GM12878 (cell line): Measurements from ENCODE around the gene PITPNM2. TPM values are rescaled to one million over a fixed set of nuclear protein-coding genes. Genes with fewer than 3 reads are reported as not detected.

Source experiments
- ATAC-seq: fragments of 200-7000 bp; cut with Tn5 transposase; 3 replicates; pipeline ENCODE4 v1.9.1; 2020; ENCODE audit warnings: mild to moderate bottlenecking, moderate library complexity
- BruUV-seq: library from RNA; stranded (reverse); fragments of 400-500 nt; replicated peaks from 2 replicates; lab custom pipeline; 2021; lab: Mats Ljungman, UMichigan
- CTCF ChIA-PET: fragments of 300-600 bp; sonication (Branson Sonifier 250); formaldehyde crosslinking; extraction: SDS; loops from one replicate; lab custom pipeline; 2021; ENCODE audit warnings: inconsistent platforms; lab: Yijun Ruan, JAX
- POLR2A ChIA-PET: fragments of 350-600 bp; formaldehyde crosslinking; extraction: SDS; loops from one replicate; lab custom pipeline; 2021; ENCODE audit warnings: inconsistent platforms; lab: Charles Lee
- RAD21 ChIA-PET: fragments of 300-600 bp; sonication (Branson Sonifier 250); formaldehyde crosslinking; loops from one replicate; lab custom pipeline; 2023; ENCODE audit warnings: antibody characterized with exemption; ENCODE audit not compliant: unreplicated experiment; lab: Charles Lee
- SMC1A ChIA-PET: fragments of 300-600 bp; sonication (Branson Sonifier 250); formaldehyde crosslinking; loops from one replicate; lab custom pipeline; 2023; ENCODE audit not compliant: unreplicated experiment, uncharacterized antibody; lab: Charles Lee
- DNase-seq: peaks from one replicate; pipeline ENCODE4 v3.0.0-alpha.2; 2011; ENCODE audit warnings: low read depth, low spot score
- FAIRE-seq: peaks from 3 replicates; lab custom pipeline; 2011; peaks lifted over from hg19 to GRCh38; lab: Jason Lieb, UNC
- H2AFZ ChIP-seq: 2 replicates; pipeline ENCODE4 v1.6.0; 2011; ENCODE audit warnings: low read depth, low read length, control low read depth; ENCODE audit not compliant: control insufficient read depth
- H3K27ac ChIP-seq: 2 replicates; pipeline ENCODE4 v1.5.1; 2011; ENCODE audit warnings: control low read depth; ENCODE audit not compliant: control insufficient read depth, insufficient read depth
- H3K27me3 ChIP-seq, 2 experiments: replicated peaks in 1 of 2; 2 replicates each; pipeline versions ENCODE4 v1.6.0 to v1.6.1; 2011; ENCODE audit warnings: low read length in 1 of 2; ENCODE audit not compliant: control insufficient read depth in 2 of 2, insufficient read depth in 2 of 2
- H3K36me3 ChIP-seq, 2 experiments: 2 replicates each; pipeline ENCODE4 v1.5.1; 2011; ENCODE audit warnings: low read length in 1 of 2; ENCODE audit not compliant: control insufficient read depth in 2 of 2, insufficient read depth in 2 of 2
- H3K4me1 ChIP-seq: 2 replicates; pipeline ENCODE4 v1.6.1; 2011; ENCODE audit warnings: mild to moderate bottlenecking, low read length, moderate library complexity, mixed read lengths; ENCODE audit not compliant: control insufficient read depth, insufficient read depth
- H3K4me2 ChIP-seq: 2 replicates; pipeline ENCODE4 v1.6.0; 2011; ENCODE audit warnings: control low read depth; ENCODE audit not compliant: control insufficient read depth, insufficient read depth
- H3K4me3 ChIP-seq: fragments of 200-600 bp; sonication (generic); 2 replicates; pipeline ENCODE4 v1.5.1; 2016
- H3K79me2 ChIP-seq: 2 replicates; pipeline ENCODE4 v1.6.0; 2011; ENCODE audit warnings: low read length; ENCODE audit not compliant: control insufficient read depth, insufficient read depth
- H3K9ac ChIP-seq: 2 replicates; pipeline ENCODE4 v1.8.0; 2011; ENCODE audit warnings: low read length, control low read depth, mixed read lengths; ENCODE audit not compliant: control insufficient read depth, insufficient read depth
- H3K9me3 ChIP-seq: replicated peaks from 3 replicates; pipeline ENCODE4 v1.5.1; 2011; ENCODE audit warnings: mild to moderate bottlenecking, low read length; ENCODE audit not compliant: control insufficient read depth, insufficient read depth
- H4K20me1 ChIP-seq: 2 replicates; pipeline ENCODE4 v1.6.0; 2011; ENCODE audit not compliant: control insufficient read depth, insufficient read depth
- CREM ChIP-seq: IDR thresholded peaks from 2 replicates; pipeline ENCODE4 v1.6.1; 2014; ENCODE audit warnings: antibody characterized with exemption, low read depth
- HCFC1 ChIP-seq: fragments of 150-350 bp; IDR thresholded peaks from 2 replicates; pipeline ENCODE4 v1.6.1; 2014; ENCODE audit warnings: low read length
- IKZF2 ChIP-seq, 2 experiments: fragments of 450-650 bp; IDR thresholded peaks; 2 replicates each; pipeline ENCODE4 v1.6.1; 2017; ENCODE audit warnings: mild to moderate bottlenecking in 2 of 2, moderate library complexity in 2 of 2
- MYB ChIP-seq: fragments of 150-350 bp; IDR thresholded peaks from 2 replicates; pipeline ENCODE4 v1.6.1; 2014; ENCODE audit warnings: mild to moderate bottlenecking, low read depth, low read length, borderline replicate concordance
- NFXL1 ChIP-seq: fragments of 450-650 bp; IDR thresholded peaks from 2 replicates; pipeline ENCODE4 v1.6.1; 2017; ENCODE audit warnings: antibody characterized with exemption, mild to moderate bottlenecking, borderline replicate concordance
- NFYA ChIP-seq: IDR thresholded peaks from 2 replicates; pipeline ENCODE4 v1.6.1; 2011; ENCODE audit warnings: low read depth, mild to moderate bottlenecking, low read length, improper control_type of control experiment, borderline replicate concordance
- RAD21 ChIP-seq: IDR thresholded peaks from 2 replicates; pipeline ENCODE4 v1.6.1; 2011; ENCODE audit warnings: mild to moderate bottlenecking, low read depth, low read length, moderate library complexity; ENCODE audit not compliant: insufficient read depth
- SIN3A ChIP-seq: IDR thresholded peaks from 2 replicates; pipeline ENCODE4 v1.6.1; 2012; ENCODE audit warnings: low read depth, low read length, improper control_type of control experiment
- SMAD1 ChIP-seq: fragments of 450-650 bp; IDR thresholded peaks from 2 replicates; pipeline ENCODE4 v1.6.1; 2018; ENCODE audit warnings: mild to moderate bottlenecking, low read depth; ENCODE audit not compliant: partially characterized antibody
- SUPT20H ChIP-seq: IDR thresholded peaks from 2 replicates; pipeline ENCODE4 v1.6.1; 2011; ENCODE audit warnings: low read depth, mild to moderate bottlenecking, low read length, moderate library complexity, borderline replicate concordance; ENCODE audit not compliant: control insufficient read depth
- TCF7 ChIP-seq: IDR thresholded peaks from 2 replicates; pipeline ENCODE4 v1.6.1; 2014; ENCODE audit warnings: antibody characterized with exemption, borderline replicate concordance
- WGBS: methylation state at CpG from one replicate; pipeline ENCODE4 v1.1.6; 2016; ENCODE audit warnings: low lambda C conversion rate; ENCODE audit not compliant: insufficient replicate concordance, insufficient coverage; ENCODE audit errors: missing lambda C conversion rate; 5-methylcytosine and 5-hydroxymethylcytosine counted together
- in situ Hi-C: fragments of 300-500 bp; cut with MboI; formaldehyde crosslinking; loops from 9 replicates; pipeline ENCODE4 v1.14.3; 2018; ENCODE audit warnings: mixed read lengths
- intact Hi-C: fragments of 100-400 bp; cut with micrococcal nuclease; formaldehyde crosslinking; loops from one replicate; pipeline ENCODE4 v1.14.2; 2022; ENCODE audit not compliant: unreplicated experiment
- polyA plus RNA-seq, 11 experiments: library from polyadenylated mRNA; depleted of rRNA in 4 of 11; unstranded in 6 of 11; stranded (reverse) in 5 of 11; fragments of >200 nt; fragmentation: Nextera tagmentation in 4 of 11; fragmentation: Illumina TruSeq in 1 of 11; extraction: Ambion mirVana in 4 of 11; extraction: Trizol in 1 of 11; gene quantifications; 1 replicate in 1 of 11; 2 replicates in 10 of 11; pipeline versions ENCODE4 v1.2.1 to v1.2.3, GENCODE V29; 2011 to 2016; ENCODE audit warnings: inconsistent platforms in 2 of 11, missing spikeins in 2 of 11, low read depth in 1 of 11
- total RNA-seq, 4 experiments: library from RNA; depleted of rRNA in 3 of 4; stranded (reverse); fragments of >200 nt in 3 of 4; fragmentation: Illumina TruSeq in 1 of 4; extraction: Trizol in 1 of 4; gene quantifications; 2 replicates each; pipeline versions ENCODE4 v1.2.1 to v1.2.3, GENCODE V29; 2013 to 2021
- TF ChIP-seq, protein P1 (sequence below): fragments of 450-650 bp; IDR thresholded peaks from 2 replicates; pipeline ENCODE4 v1.6.1; 2017; ENCODE audit warnings: mild to moderate bottlenecking, moderate library complexity

The PITPNM2 gene
- total and polyA plus RNA-seq, 10 of the 15 experiments (the other 5 are each of a cell fraction or from before 2014, with no cell fraction given): 0.03 to 1.0 (median 0.24) TPM; not detected in 1

DNA sequence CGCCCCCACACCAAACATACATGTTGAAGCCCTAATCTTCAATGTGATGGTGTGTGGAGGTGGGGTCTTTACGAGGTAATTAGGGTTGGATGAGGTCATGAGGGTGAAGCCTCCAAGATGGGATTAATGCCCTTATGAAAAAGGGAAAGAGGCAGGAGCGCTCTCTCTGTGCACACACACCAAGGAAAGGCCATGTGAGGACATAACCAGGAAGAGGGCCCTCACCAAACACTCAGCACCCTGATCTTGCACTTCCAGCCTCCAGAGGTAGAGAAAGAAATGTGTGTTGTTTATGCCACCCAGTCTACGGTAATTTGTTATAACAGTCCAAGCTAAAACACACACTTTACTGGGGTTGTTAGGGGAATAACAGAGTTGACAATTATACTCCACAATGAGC is 14.6 kb upstream of the PITPNM2 start:
- H3K4me2 ChIP-seq: no peak overlapping the region
- H3K4me3 ChIP-seq: no peak overlapping the region
- no peak overlapping the region for H2AFZ ChIP-seq
- RAD21 ChIA-PET: interaction anchor here (0.9 kb wide), 1 partner anchor 73 kb away, joined by 3 read pairs; no protein-coding TSS in a partner anchor
- no peaks in the 10 kb centered on the region for H3K79me2 ChIP-seq
- DNase-seq (no peak), ATAC-seq (no peak), FAIRE-seq (no peak)
- CTCF ChIA-PET: interaction anchor here (1.4 to 1.9 kb wide), 2 partner anchors 11 to 72 kb away, joined by 3 to 6 read pairs; no protein-coding TSS in a partner anchor
- BruUV-seq: no TSS peak
- 89% methylated on average over 4 of the region's 4 CpGs for WGBS
- no peak overlapping the region for H3K27ac ChIP-seq
- in situ Hi-C loops: no loop called here
- intact Hi-C loops: no loop called here
- SMC1A ChIA-PET: no interaction called here
- H3K4me1 ChIP-seq: 0 out of 2 replicates have a peak, but pooled peaks cover 4% of the 10 kb centered on the region
- POLR2A ChIA-PET: no interaction called here
- no peak overlapping the region for H3K9ac ChIP-seq
- no peaks in the 10 kb centered on the region for H3K9me3 ChIP-seq
- no peaks in the 10 kb centered on the region for H4K20me1 ChIP-seq
- peaks cover 3 to 6% of the 10 kb centered on the region in 2 experiments; a peak in 2 of 4 replicates for H3K36me3 ChIP-seq
- TF ChIP-seq TCF7 (no peak), MYB (no peak)
- H3K27me3 ChIP-seq: no peaks in the 10 kb centered on the region

DNA sequence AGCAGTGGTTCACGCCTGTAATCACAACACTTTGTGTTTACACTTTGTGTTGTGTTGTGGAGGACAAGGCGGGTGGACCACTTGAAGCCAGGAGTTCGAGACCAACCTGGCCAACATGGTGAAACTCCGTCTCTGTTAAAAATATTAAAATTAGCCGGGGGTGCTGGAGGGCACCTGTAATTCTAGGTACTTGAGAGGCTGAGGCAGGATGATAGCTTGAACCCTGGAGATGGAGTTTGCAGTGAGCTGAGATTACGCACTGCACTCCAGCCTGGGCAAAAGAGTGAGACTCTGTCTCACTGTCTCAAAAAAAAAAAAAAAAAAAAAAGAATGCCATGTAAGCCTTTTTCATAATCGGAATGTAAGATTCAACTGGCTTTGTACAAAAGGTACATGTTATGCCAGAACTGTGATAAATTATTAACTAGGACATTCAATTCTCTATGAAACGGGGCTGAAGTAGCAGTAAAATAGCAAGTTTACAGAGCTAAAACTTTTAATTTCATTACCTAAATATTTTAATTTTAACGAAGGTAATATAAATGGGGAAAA is 13.9 kb upstream of the PITPNM2 start:
- peak overlapping the region; percentile 50 for H3K4me2 ChIP-seq
- no peaks in the 10 kb centered on the region for H3K9me3 ChIP-seq
- RAD21 ChIA-PET: interaction anchor here (0.9 kb wide), 1 partner anchor 74 kb away, joined by 3 read pairs; no protein-coding TSS in a partner anchor
- BruUV-seq: no TSS peak
- H4K20me1 ChIP-seq: no peaks in the 10 kb centered on the region
- in situ Hi-C loops: no loop called here
- no peak overlapping the region for H3K4me3 ChIP-seq
- WGBS: 94% methylated on average over 9 of the region's 9 CpGs
- CTCF ChIA-PET: interaction anchor here (1.9 kb wide), 1 partner anchor 73 kb away, joined by 6 read pairs; no protein-coding TSS in a partner anchor
- peaks cover 3 to 6% of the 10 kb centered on the region in 2 experiments; a peak in 2 of 4 replicates for H3K36me3 ChIP-seq
- H2AFZ ChIP-seq: no peak overlapping the region
- FAIRE-seq: no peak
- 0 out of 2 replicates have a peak, but pooled peaks cover 4% of the 10 kb centered on the region for H3K4me1 ChIP-seq
- POLR2A ChIA-PET: no interaction called here
- DNase-seq: no peak
- SMC1A ChIA-PET: no interaction called here
- no peak overlapping the region; the same call in 1 of the 2 replicates for H3K27ac ChIP-seq
- no peaks in the 10 kb centered on the region for H3K27me3 ChIP-seq
- ATAC-seq: no peak
- no peak overlapping the region for H3K9ac ChIP-seq
- no peaks in the 10 kb centered on the region for H3K79me2 ChIP-seq
- intact Hi-C loops: no loop called here
- no peak for TF ChIP-seq HCFC1
- TF ChIP-seq NFYA: no peak
- TF ChIP-seq RAD21: no peak
- TF ChIP-seq, protein P1, sequence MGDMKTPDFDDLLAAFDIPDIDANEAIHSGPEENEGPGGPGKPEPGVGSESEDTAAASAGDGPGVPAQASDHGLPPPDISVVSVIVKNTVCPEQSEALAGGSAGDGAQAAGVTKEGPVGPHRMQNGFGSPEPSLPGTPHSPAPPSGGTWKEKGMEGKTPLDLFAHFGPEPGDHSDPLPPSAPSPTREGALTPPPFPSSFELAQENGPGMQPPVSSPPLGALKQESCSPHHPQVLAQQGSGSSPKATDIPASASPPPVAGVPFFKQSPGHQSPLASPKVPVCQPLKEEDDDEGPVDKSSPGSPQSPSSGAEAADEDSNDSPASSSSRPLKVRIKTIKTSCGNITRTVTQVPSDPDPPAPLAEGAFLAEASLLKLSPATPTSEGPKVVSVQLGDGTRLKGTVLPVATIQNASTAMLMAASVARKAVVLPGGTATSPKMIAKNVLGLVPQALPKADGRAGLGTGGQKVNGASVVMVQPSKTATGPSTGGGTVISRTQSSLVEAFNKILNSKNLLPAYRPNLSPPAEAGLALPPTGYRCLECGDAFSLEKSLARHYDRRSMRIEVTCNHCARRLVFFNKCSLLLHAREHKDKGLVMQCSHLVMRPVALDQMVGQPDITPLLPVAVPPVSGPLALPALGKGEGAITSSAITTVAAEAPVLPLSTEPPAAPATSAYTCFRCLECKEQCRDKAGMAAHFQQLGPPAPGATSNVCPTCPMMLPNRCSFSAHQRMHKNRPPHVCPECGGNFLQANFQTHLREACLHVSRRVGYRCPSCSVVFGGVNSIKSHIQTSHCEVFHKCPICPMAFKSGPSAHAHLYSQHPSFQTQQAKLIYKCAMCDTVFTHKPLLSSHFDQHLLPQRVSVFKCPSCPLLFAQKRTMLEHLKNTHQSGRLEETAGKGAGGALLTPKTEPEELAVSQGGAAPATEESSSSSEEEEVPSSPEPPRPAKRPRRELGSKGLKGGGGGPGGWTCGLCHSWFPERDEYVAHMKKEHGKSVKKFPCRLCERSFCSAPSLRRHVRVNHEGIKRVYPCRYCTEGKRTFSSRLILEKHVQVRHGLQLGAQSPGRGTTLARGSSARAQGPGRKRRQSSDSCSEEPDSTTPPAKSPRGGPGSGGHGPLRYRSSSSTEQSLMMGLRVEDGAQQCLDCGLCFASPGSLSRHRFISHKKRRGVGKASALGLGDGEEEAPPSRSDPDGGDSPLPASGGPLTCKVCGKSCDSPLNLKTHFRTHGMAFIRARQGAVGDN: no peak
- no peak for TF ChIP-seq IKZF2 (IDR thresholded peaks at IDR 0.05)
- TF ChIP-seq SUPT20H: no peak
- no peak for TF ChIP-seq NFXL1
- TF ChIP-seq SMAD1: no peak
- TF ChIP-seq SIN3A: no peak
- no peak for TF ChIP-seq CREM
